HepG2 (cell line): ENCODE results near the gene ADM5. TPM values are rescaled to one million over a fixed set of nuclear protein-coding genes. Genes with fewer than 3 reads are reported as not detected.
"Not testable (repeated sequence)": the region's sequence is repeated elsewhere in the genome, so short reads cannot be mapped to it uniquely, and the experiment has no call there.

Experiments used
- ATAC-seq: fragments of 200-7000 bp; cut with Tn5 transposase; 3 replicates; pipeline ENCODE4 v1.9.1; 2020; ENCODE audit warnings: mild to moderate bottlenecking, moderate library complexity
- BruUV-seq: library from RNA; stranded (reverse); fragments of 400-500 nt; replicated peaks from 2 replicates; lab custom pipeline; 2021; lab: Mats Ljungman, UMichigan
- CTCF ChIA-PET: fragments of 300-600 bp; formaldehyde crosslinking; extraction: SDS; loops from one replicate; lab custom pipeline; 2021; ENCODE audit warnings: low total read pairs, inconsistent platforms, low intra/inter-chr PET ratio; lab: Yijun Ruan, JAX
- POLR2A ChIA-PET: fragments of 350-600 bp; sonication (Branson Sonifier 250); formaldehyde crosslinking; loops from one replicate; lab custom pipeline; 2020; ENCODE audit warnings: antibody characterized with exemption, inconsistent platforms; lab: Yijun Ruan, JAX
- DNase-seq: peaks from one replicate; pipeline ENCODE4 v3.0.0-alpha.2; 2015; ENCODE audit warnings: low spot score
- FAIRE-seq: peaks from 3 replicates; lab custom pipeline; 2011; peaks lifted over from hg19 to GRCh38; lab: Jason Lieb, UNC
- H2AFZ ChIP-seq: one replicate; pipeline ENCODE4 v1.6.1; 2011; ENCODE audit warnings: low read length, inconsistent platforms
- H3K27ac ChIP-seq: fragments of 300-600 bp; 3 replicates; pipeline ENCODE4 v1.8.0; 2011; ENCODE audit warnings: mixed run types, mild to moderate bottlenecking, mixed read lengths, low read length, inconsistent platforms; ENCODE audit not compliant: insufficient read depth; ENCODE audit errors: extremely low read length
- H3K27me3 ChIP-seq, 2 experiments: fragments of 200-600 bp in 1 of 2; 2 replicates in 1 of 2; 3 replicates in 1 of 2; pipeline versions ENCODE4 v1.6.0 to v1.8.0; 2011; ENCODE audit warnings: low read length in 2 of 2, mild to moderate bottlenecking in 2 of 2, moderate library complexity in 2 of 2, inconsistent platforms in 1 of 2; ENCODE audit not compliant: insufficient read depth in 2 of 2, control insufficient read depth in 1 of 2
- H3K36me3 ChIP-seq, 2 experiments: fragments of 200-600 bp in 1 of 2; replicated peaks in 1 of 2; 2 replicates in 1 of 2; 3 replicates in 1 of 2; pipeline versions ENCODE4 v1.5.1 to v1.8.0; 2011; ENCODE audit warnings: low read length in 2 of 2, inconsistent platforms in 1 of 2; ENCODE audit not compliant: insufficient read depth in 2 of 2, control insufficient read depth in 1 of 2
- H3K4me1 ChIP-seq: 2 replicates; pipeline ENCODE4 v1.5.1; 2012; ENCODE audit warnings: low read length, inconsistent platforms; ENCODE audit not compliant: insufficient read depth
- H3K4me2 ChIP-seq: 2 replicates; pipeline ENCODE4 v1.6.0; 2011; ENCODE audit warnings: low read depth, low read length, inconsistent platforms
- H3K4me3 ChIP-seq, 3 experiments: fragments of 200-600 bp in 1 of 3; sonication (generic), shearing (Covaris generic) in 1 of 3; replicated peaks in 1 of 3; 2 replicates each; pipeline ENCODE4 v1.5.1; 2011 to 2016; ENCODE audit warnings: low read length in 3 of 3, inconsistent platforms in 2 of 3, low read depth in 2 of 3, mild to moderate bottlenecking in 2 of 3, control low read depth in 1 of 3, mixed read lengths in 1 of 3; ENCODE audit not compliant: insufficient read depth in 1 of 3
- H3K79me2 ChIP-seq: one replicate; pipeline ENCODE4 v1.6.1; 2011; ENCODE audit warnings: low read length, inconsistent platforms; ENCODE audit not compliant: insufficient read depth
- H3K9ac ChIP-seq: 2 replicates; pipeline ENCODE4 v1.6.0; 2011; ENCODE audit warnings: mild to moderate bottlenecking, low read depth, low read length, inconsistent platforms; ENCODE audit not compliant: insufficient read depth
- H3K9me3 ChIP-seq: 2 replicates; pipeline ENCODE4 v1.5.1; 2012; ENCODE audit warnings: mild to moderate bottlenecking, low read length
- H4K20me1 ChIP-seq: 2 replicates; pipeline ENCODE4 v1.6.0; 2011; ENCODE audit warnings: inconsistent platforms, mild to moderate bottlenecking, low read length, moderate library complexity; ENCODE audit not compliant: insufficient read depth
- DBP ChIP-seq: sonication (generic); formaldehyde crosslinking; IDR thresholded peaks from 2 replicates; pipeline ENCODE4 v1.4.0; 2020; ENCODE audit warnings: missing genetic modification reagents; ENCODE audit errors: not compliant biosample characterization
- LRRFIP1 ChIP-seq: sonication (generic); formaldehyde crosslinking; conservative IDR thresholded peaks from 2 replicates; pipeline ENCODE4 v1.4.0; 2020; ENCODE audit warnings: missing genetic modification reagents
- WGBS: methylation state at CpG from one replicate; pipeline ENCODE4 v1.1.6; 2017; ENCODE audit warnings: low lambda C conversion rate; 5-methylcytosine and 5-hydroxymethylcytosine counted together
- in situ Hi-C: cut with HindIII; loops from 2 replicates; pipeline ENCODE4 v1.10.0; 2017; ENCODE audit warnings: low pct_unique_long_range_greater_than_20kb; ENCODE audit not compliant: extremely low pct_ligation_motif_present
- intact Hi-C: fragments of 100-400 bp; cut with micrococcal nuclease; formaldehyde crosslinking; loops from one replicate; pipeline ENCODE4 v1.10.0; 2022; ENCODE audit not compliant: unreplicated experiment
- polyA plus RNA-seq, 8 experiments: library from polyadenylated mRNA; depleted of rRNA in 3 of 8; stranded (reverse) in 7 of 8; unstranded in 1 of 8; fragments of >200 nt; fragmentation: Illumina TruSeq in 4 of 8; extraction: Trizol in 4 of 8; gene quantifications; 2 replicates each; pipeline versions ENCODE4 v1.2.1 to v1.2.3, GENCODE V29; 2011 to 2016; ENCODE audit warnings: low read depth in 4 of 8, missing spikeins in 1 of 8, mixed read lengths in 1 of 8; ENCODE audit not compliant: insufficient read depth in 1 of 8
- total RNA-seq, 5 experiments: library from RNA; depleted of rRNA; stranded (reverse); fragments of >200 nt; fragmentation: Illumina TruSeq; extraction: Trizol; gene quantifications; 2 replicates each; pipeline ENCODE4 v1.2.3, GENCODE V29; 2016; ENCODE audit warnings: low read depth in 1 of 5
- TF ChIP-seq, protein P1 (sequence below): sonication (generic); formaldehyde crosslinking; IDR thresholded peaks from 2 replicates; pipeline ENCODE4 v1.5.0; 2020; ENCODE audit warnings: mild to moderate bottlenecking, missing genetic modification reagents, borderline replicate concordance
- TF ChIP-seq, protein P2 (sequence below): sonication (generic); formaldehyde crosslinking; IDR thresholded peaks from 2 replicates; pipeline ENCODE4 v1.9.0; 2022; ENCODE audit warnings: low read depth, missing genetic modification reagents

Gene ADM5
- total and polyA plus RNA-seq, 2 of the 13 experiments (the other 11 are each of a cell fraction or from before 2014, with no cell fraction given), result 2.7 to 4.1 TPM

DNA sequence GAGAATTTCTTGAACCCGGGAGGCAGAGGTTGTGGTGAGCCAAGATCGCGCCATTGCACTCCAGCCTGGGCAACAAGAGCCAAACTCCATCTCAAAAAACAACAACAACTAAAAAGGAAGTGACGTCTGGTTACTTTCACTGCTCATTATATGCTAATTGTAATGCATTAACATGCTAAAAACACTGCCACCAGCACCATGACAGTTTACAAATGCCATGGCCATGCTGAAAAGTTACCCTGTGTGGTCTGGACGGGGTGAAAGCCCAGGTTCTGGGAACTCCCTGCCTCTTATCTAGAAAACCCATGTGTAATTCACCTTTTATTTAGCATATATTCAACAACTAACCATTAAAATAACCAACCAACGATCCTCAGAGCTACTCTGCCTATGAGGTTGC, 29.6 kb downstream of the ADM5 start:
- H3K36me3 ChIP-seq, result no peaks in the 10 kb centered on the region
- CTCF ChIA-PET, result no interaction called here
- H2AFZ ChIP-seq, result no peak overlapping the region
- no peak overlapping the region for H3K27ac ChIP-seq
- BruUV-seq, result no TSS peak
- no peak overlapping the region for H3K4me2 ChIP-seq
- H3K4me1 ChIP-seq, result peaks cover 8% of the 10 kb centered on the region; the same call in 1 of the 2 replicates
- ATAC-seq, result no peak
- FAIRE-seq, result no peak
- 76% methylated on average over 6 of the region's 6 CpGs for WGBS
- in situ Hi-C loops, result no loop called here
- no peaks in the 10 kb centered on the region for H3K9me3 ChIP-seq
- H3K4me3 ChIP-seq, result no peak overlapping the region
- no peak for DNase-seq
- TF ChIP-seq, protein P1, sequence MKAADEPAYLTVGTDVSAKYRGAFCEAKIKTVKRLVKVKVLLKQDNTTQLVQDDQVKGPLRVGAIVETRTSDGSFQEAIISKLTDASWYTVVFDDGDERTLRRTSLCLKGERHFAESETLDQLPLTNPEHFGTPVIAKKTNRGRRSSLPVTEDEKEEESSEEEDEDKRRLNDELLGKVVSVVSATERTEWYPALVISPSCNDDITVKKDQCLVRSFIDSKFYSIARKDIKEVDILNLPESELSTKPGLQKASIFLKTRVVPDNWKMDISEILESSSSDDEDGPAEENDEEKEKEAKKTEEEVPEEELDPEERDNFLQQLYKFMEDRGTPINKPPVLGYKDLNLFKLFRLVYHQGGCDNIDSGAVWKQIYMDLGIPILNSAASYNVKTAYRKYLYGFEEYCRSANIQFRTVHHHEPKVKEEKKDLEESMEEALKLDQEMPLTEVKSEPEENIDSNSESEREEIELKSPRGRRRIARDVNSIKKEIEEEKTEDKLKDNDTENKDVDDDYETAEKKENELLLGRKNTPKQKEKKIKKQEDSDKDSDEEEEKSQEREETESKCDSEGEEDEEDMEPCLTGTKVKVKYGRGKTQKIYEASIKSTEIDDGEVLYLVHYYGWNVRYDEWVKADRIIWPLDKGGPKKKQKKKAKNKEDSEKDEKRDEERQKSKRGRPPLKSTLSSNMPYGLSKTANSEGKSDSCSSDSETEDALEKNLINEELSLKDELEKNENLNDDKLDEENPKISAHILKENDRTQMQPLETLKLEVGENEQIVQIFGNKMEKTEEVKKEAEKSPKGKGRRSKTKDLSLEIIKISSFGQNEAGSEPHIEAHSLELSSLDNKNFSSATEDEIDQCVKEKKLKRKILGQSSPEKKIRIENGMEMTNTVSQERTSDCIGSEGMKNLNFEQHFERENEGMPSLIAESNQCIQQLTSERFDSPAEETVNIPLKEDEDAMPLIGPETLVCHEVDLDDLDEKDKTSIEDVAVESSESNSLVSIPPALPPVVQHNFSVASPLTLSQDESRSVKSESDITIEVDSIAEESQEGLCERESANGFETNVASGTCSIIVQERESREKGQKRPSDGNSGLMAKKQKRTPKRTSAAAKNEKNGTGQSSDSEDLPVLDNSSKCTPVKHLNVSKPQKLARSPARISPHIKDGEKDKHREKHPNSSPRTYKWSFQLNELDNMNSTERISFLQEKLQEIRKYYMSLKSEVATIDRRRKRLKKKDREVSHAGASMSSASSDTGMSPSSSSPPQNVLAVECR (CRISPR knock-in tag), result no peak
- TF ChIP-seq, protein P2, sequence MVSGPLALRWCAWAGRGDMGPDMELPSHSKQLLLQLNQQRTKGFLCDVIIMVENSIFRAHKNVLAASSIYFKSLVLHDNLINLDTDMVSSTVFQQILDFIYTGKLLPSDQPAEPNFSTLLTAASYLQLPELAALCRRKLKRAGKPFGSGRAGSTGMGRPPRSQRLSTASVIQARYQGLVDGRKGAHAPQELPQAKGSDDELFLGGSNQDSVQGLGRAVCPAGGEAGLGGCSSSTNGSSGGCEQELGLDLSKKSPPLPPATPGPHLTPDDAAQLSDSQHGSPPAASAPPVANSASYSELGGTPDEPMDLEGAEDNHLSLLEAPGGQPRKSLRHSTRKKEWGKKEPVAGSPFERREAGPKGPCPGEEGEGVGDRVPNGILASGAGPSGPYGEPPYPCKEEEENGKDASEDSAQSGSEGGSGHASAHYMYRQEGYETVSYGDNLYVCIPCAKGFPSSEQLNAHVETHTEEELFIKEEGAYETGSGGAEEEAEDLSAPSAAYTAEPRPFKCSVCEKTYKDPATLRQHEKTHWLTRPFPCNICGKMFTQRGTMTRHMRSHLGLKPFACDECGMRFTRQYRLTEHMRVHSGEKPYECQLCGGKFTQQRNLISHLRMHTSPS (CRISPR knock-in tag), result no peak
- no peak for TF ChIP-seq DBP (CRISPR knock-in tag)
- no peak for TF ChIP-seq LRRFIP1 (CRISPR knock-in tag)
- TF ChIP-seq, all 625 proteins: peak for 0
- intact Hi-C loops, result no loop called here
- H3K79me2 ChIP-seq, result no peaks in the 10 kb centered on the region
- H3K9ac ChIP-seq, result no peak overlapping the region
- no peaks in the 10 kb centered on the region for H4K20me1 ChIP-seq
- POLR2A ChIA-PET, result no interaction called here
- no peaks in the 10 kb centered on the region for H3K27me3 ChIP-seq

GRCh38 chr19:49719420-49719819, 30.0 kb downstream of the ADM5 start:
- H3K27me3 ChIP-seq, H3K36me3 ChIP-seq: not testable (repeated sequence)

More at GRCh38 chr19:49719420-49719819, 30.0 kb downstream of the ADM5 start:
- H3K4me1 ChIP-seq, FAIRE-seq, H2AFZ ChIP-seq, H3K9me3 ChIP-seq, ATAC-seq, H3K27ac ChIP-seq, DNase-seq, H3K4me2 ChIP-seq, H3K4me3 ChIP-seq, H4K20me1 ChIP-seq, BruUV-seq, H3K9ac ChIP-seq, in situ Hi-C loops, intact Hi-C loops, POLR2A ChIA-PET, CTCF ChIA-PET, H3K79me2 ChIP-seq: not testable (repeated sequence)
- WGBS, result 87% methylated on average over 22 of the region's 22 CpGs
